Measurements from ENCODE around the gene SAP30L. TPM values are rescaled to one million over a fixed set of nuclear protein-coding genes. Genes with fewer than 3 reads are reported as not detected.

The SAP30L gene
- total and polyA plus RNA-seq, 2 of the 4 experiments (the other 2 are of a cell fraction) = 9.7 to 17.6 TPM

DNA sequence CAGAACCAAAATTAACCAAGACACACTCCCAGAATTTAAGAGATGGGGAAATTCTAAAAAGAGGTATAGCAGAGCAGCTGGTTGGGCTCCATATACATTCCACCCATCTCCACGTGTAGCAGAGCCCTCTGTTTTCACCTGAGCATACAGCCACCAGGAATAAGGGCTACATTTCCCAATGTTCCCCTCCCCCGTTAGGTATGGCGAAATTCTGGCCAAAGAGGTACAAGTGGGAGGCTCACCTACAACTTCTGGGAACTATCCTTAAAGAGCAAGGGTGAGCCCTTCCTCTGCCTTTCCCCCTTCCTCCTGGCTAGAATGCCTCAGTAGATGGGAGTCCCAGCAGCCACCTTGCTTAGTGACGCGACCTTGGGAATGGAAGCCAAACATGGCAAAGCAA lies 5.3 kb upstream of the SAP30L start:
- Histone ChIP-seq H3K4me1 (ENCODE audit: control insufficient read depth, insufficient read depth, low read length) (no peaks in the 10 kb centered on the region), H4K20me1 (ENCODE audit: insufficient read depth, low read length) (no peaks in the 10 kb centered on the region; the same call in 1 of the 2 replicates), H3K4me2 (ENCODE audit: low read depth, low read length) (no peak overlapping the region), H3K36me3 (ENCODE audit: control insufficient read depth, insufficient read depth, low read length) (peaks cover 21% of the 10 kb centered on the region), H2BK5ac (ENCODE audit: low read depth, low read length, poor library complexity, severe bottlenecking) (no peak overlapping the region), H3K27me3 (ENCODE audit: control insufficient read depth, insufficient read depth, low read length) (no peaks in the 10 kb centered on the region), H3K27ac (ENCODE audit: insufficient read depth, low read length) (no peak overlapping the region), H4K8ac (ENCODE audit: low read depth in 2 of 2, low read length in 2 of 2) (no peak overlapping the region), H3K14ac (replicated peaks; ENCODE audit: low read depth, low read length) (no peak overlapping the region), H2BK120ac (ENCODE audit: low read depth, low read length) (no peak overlapping the region), H4K5ac (ENCODE audit: low read depth, low read length) (no peak overlapping the region), H3K9me1 (ENCODE audit: insufficient read depth, low read length) (no peaks in the 10 kb centered on the region; the same call in 1 of the 2 replicates), H2BK15ac (ENCODE audit: low read depth, low read length) (no peak overlapping the region), H3K4ac (ENCODE audit: low read depth, low read length) (no peak overlapping the region), H3K9me3 (ENCODE audit: control insufficient read depth, insufficient read depth, low read length) (no peaks in the 10 kb centered on the region), H3K4me3 (ENCODE audit: insufficient read depth, low read depth, low read length) (no peak overlapping the region), H2AFZ (replicated peaks; ENCODE audit: low read length, poor library complexity) (no peak overlapping the region), H2AK5ac (ENCODE audit: low read depth, low read length) (no peak overlapping the region), H3K23ac (ENCODE audit: low read depth, low read length) (no peak overlapping the region), H4K91ac (ENCODE audit: insufficient read depth, low read depth, low read length) (no peak overlapping the region), H3K79me1 (ENCODE audit: low read depth in 1 of 2, low read length in 2 of 2) (peaks cover 7 to 11% of the 10 kb centered on the region in 2 experiments; a peak in 2 of 4 replicates), H2BK20ac (ENCODE audit: low read depth, low read length) (no peak overlapping the region), H3K56ac (ENCODE audit: extremely low read depth, insufficient read depth, low read length) (no peak overlapping the region), H3K9ac (ENCODE audit: low read depth, low read length) (no peak overlapping the region), H3K18ac (ENCODE audit: low read depth, low read length) (no peak overlapping the region), H2AK9ac (replicated peaks; ENCODE audit: low read depth, low read length, poor library complexity) (no peak overlapping the region)
- DNase-seq = no peak
- ChIA-PET POLR2A (ENCODE audit: unreplicated experiment) (no interaction called here), CTCF (interaction anchor here (0.8 kb wide), 1 partner anchor 36 kb away, joined by 4 read pairs; no protein-coding TSS in a partner anchor)
- dilution Hi-C loops (cut with HindIII; ENCODE audit: low sequenced_read_pairs, unreplicated experiment) = no loop called here
- ATAC-seq (ENCODE audit: low read depth) = no peak
- no TSS peak for BruUV-seq (replicated peaks)
- WGBS, 2 experiments (ENCODE audit: extremely low coverage in 2 of 2, insufficient read length in 1 of 2) = no CpG with 5 or more reads among the region's 5 CpGs
- in situ Hi-C loops (cut with MboI; ENCODE audit: low sequenced_read_pairs) = no loop called here
- no peak for TF ChIP-seq RCOR1 (IDR thresholded peaks at IDR 0.05; ENCODE audit: insufficient replicate concordance, low read length)
- TF ChIP-seq CEBPB (IDR thresholded peaks at IDR 0.05; ENCODE audit: low read depth, low read length) = 0 out of 2 replicates have a peak, but pooled peaks have one; percentile 29
- intact Hi-C loops (cut with micrococcal nuclease) = no loop called here

Measured in IMR-90 (cell line).